ENCODE data around the gene DHODH.
"Not testable (repeated sequence)": the region's sequence is repeated elsewhere in the genome, so short reads cannot be mapped to it uniquely, and the experiment has no call there.

Gene DHODH

GRCh38 chr16:72055911-72056310 lies 47.4 kb downstream of the DHODH start:
- DNase-seq (ENCODE audit: insufficient read length, low spot score) (no peak), FAIRE-seq (no peak)
- no peak for TF ChIP-seq CTCF (IDR thresholded peaks at IDR 0.05; ENCODE audit: insufficient read depth, missing control alignments)

- not testable (repeated sequence) for FAIRE-seq; DNase-seq (ENCODE audit: insufficient read length, low spot score)
Measured at GRCh38 chr16:72057313-72057712, 48.8 kb downstream of the DHODH start.

- DNase-seq (ENCODE audit: insufficient read length, low spot score); FAIRE-seq: not testable (repeated sequence)
Measured at GRCh38 chr16:72059060-72059459, 50.5 kb downstream of the DHODH start.

- DNase-seq (ENCODE audit: insufficient read length, low spot score) (no peak), FAIRE-seq (no peak)
- TF ChIP-seq CTCF (IDR thresholded peaks at IDR 0.05; ENCODE audit: insufficient read depth, missing control alignments), result no peak
Measured at GRCh38 chr16:72060405-72060804, 51.9 kb downstream of the DHODH start.

- FAIRE-seq (no peak), DNase-seq (ENCODE audit: insufficient read length, low spot score) (no peak)
- TF ChIP-seq CTCF (IDR thresholded peaks at IDR 0.05; ENCODE audit: insufficient read depth, missing control alignments), result no peak
Measured at GRCh38 chr16:72061564-72061963, 53.0 kb downstream of the DHODH start.

GRCh38 chr16:72064361-72064894 lies 55.9 kb downstream of the DHODH start:
- DNase-seq (ENCODE audit: insufficient read length, low spot score) (no peak), FAIRE-seq (no peak)
- no peak for TF ChIP-seq CTCF (IDR thresholded peaks at IDR 0.05; ENCODE audit: insufficient read depth, missing control alignments)

- peak; percentile 63 for TF ChIP-seq CTCF (IDR thresholded peaks at IDR 0.05; ENCODE audit: insufficient read depth, missing control alignments)
- FAIRE-seq, result no peak
- DNase-seq (ENCODE audit: insufficient read length, low spot score), result no peak
Measured at GRCh38 chr16:72066747-72067146, 58.2 kb downstream of the DHODH start.

GRCh38 chr16:72068930-72069329 lies 60.4 kb downstream of the DHODH start:
- FAIRE-seq, result no peak
- DNase-seq (ENCODE audit: insufficient read length, low spot score), result no peak
- no peak for TF ChIP-seq CTCF (IDR thresholded peaks at IDR 0.05; ENCODE audit: insufficient read depth, missing control alignments)

Data from D721Med (cell line).